ENCODE data around the gene SLC6A9.

The SLC6A9 gene

GRCh38 chr1:43981135-43981491 is 50.1 kb downstream of the SLC6A9 start:
- no peak for DNase-seq

DNA sequence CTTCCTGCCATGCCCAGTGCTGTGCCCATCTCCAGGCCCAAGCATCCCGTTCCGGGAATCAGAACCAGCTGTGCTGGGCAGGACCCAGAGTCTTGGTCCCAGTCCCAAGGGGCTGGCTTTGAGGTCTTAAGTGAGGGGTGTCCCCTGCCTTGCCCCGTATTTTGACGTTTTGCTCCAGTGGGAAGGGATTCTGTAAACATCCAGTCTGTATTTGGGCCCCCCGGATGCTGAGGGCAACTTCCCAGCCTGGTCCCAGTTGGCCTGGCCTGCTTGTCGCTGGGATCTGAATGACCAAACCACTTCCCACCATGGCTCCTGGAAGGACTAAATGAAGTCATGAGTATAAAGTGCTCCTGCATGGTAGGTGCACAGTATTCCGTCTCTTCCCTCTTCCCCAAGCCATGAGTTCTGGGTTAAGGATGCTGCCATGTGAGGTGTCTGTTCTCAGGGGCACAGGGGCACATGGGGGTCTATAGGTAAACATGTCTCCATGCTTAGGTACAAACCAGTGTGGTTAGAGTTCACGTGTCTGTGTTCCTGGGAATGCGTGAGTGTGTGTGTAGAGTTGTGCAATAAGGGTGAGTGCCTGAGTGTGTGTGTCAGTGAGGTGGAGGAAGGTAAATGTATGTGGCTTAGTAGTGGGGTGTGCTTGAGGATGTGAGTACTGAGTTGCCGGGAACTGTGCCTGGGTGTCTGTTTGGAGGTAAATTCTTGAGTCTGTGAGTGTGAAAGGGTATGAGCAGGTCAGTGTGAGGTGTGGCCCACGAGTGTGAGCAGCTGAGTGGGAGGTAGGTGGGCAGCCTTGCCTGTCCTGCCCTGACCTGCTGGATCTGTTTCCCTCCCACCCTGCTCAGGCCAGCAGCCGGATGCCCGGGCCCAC is 50.8 kb downstream of the SLC6A9 start:
- DNase-seq = no peak

GRCh38 chr1:43979528-43980254 is 51.6 kb downstream of the SLC6A9 start:
- DNase-seq = peak; percentile 31

DNA sequence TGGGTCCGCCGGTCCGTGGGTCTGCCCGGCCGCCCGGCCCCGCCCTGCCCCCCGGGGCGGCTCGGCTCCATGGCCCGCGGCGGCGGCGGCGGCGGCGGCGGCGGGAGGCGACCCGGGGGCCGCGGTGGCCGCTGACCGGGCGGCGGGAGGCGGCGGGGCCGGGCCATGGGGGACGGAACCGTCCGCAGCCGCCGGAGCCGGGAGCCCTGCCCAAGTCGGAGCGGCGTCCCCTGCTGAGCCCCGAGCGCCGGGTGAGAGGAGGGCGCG is 52.1 kb downstream of the SLC6A9 start:
- no peak for DNase-seq

- DNase-seq = peak; percentile 39
These were observed 52.6 kb downstream of the SLC6A9 start, which contains the start of gene B4GALT2 for GRCh38 chr1:43978551-43979260. Gene B4GALT2 (plus strand): TSS chr1:43979210. CDS start chr1:43981161, 1,951 bp downstream.

DNA sequence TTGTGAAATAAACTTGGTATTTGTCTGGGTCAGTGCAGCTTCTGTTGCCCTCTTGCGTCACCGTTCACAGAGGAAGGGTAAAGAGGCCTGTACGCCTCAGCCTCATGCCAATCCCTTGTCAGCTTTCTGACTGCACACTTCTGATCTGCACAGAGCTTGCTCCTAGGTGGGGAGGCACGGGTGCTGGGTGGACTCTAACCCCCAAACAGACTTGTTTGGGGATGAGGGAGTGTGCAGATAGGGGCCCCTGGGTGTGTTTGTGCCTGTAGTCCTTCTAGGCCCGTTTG is 53.1 kb downstream of the SLC6A9 start:
- DNase-seq = no peak

DNA sequence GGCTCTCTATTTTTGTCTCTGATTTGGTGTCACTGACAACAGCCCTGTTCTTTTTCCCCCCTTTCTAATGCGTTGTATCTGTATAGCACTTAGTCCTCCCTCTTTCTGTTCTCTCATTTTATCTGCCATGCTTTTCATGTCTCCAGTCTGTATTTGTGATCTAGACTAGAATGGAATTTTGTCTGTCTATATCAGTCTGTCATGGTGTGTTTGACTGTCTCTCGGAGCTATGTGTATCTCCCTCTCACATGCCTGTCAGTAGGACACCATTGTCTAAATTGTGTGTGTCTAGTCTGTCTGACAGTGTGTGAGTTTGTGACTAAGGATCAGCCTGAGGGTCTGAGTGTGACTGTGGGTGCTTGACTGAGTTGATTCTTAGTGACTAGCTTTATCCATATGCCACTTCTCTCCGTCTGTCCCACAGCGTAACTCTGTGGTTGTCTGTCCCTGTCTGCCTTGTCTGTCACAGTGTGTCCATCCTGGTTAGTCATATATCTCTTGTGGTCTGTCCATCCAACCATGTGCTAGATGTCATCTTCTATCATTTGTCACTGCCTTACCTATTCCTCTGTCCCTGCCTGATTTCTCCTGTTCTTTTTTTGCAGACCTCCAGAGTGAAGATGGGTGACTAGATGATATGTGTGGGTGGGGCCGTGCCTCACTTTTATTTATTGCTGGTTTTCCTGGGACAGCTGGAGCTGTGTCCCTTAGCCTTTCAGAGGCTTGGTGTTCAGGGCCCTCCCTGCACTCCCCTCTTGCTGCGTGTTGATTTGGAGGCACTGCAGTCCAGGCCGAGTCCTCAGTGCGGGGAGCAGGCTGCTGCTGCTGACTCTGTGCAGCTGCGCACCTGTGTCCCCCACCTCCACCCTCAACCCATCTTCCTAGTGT is 53.6 kb downstream of the SLC6A9 start:
- DNase-seq = no peak

DNA sequence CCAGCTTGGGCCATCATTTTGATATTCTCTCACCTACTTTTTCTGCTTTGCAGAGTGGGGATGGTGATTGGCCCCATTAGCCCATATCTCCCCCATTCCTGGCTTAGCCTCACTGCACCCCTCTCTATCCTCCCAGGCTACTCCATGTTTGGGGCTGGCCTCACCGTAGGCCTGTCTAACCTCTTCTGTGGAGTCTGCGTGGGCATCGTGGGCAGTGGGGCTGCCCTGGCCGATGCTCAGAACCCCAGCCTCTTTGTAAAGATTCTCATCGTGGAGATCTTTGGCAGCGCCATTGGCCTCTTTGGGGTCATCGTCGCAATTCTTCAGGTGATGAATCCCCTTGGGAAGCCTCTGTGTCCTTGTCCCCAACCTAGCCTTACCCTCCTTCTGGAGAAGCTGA is 54.4 kb downstream of the SLC6A9 start:
- DNase-seq = no peak

- no peak for DNase-seq
These were observed 55.2 kb downstream of the SLC6A9 start for GRCh38 chr1:43976045-43976444.

DNA sequence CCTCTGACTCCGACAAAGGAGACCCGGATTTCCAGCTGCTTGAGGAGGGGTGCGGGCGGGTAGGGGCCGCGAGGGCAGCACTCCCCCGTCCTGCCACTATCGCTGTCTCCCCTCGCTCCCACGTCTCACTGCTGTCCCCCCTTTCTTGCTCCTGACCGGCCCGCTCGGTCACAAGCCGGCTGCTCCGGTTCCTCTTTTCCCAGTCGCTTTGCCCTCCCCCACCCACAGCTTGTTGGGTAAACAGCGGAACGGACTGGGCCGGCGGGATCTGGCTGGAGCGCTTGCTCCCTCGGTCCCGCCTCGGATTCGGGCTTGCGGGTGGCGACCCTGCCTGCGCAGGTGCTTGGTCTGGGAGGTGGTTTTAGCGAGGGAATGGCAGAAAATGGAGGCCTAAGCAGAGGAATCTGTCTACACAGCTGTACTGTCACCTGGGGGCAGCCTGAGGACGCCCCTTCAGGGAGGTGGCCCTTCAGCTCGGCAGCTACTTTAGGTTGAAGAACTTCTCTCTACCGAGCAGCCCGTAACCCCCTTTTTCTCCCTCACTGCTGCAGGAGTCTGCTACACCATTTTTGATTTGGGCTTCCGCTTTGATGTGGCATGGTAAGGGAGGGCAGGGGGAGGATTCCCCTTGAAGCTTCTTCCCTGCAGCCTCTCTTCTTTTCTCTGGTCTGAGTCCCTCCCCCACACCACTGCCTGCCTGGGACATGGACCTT is 55.9 kb downstream of the SLC6A9 start:
- no peak for DNase-seq

DNA sequence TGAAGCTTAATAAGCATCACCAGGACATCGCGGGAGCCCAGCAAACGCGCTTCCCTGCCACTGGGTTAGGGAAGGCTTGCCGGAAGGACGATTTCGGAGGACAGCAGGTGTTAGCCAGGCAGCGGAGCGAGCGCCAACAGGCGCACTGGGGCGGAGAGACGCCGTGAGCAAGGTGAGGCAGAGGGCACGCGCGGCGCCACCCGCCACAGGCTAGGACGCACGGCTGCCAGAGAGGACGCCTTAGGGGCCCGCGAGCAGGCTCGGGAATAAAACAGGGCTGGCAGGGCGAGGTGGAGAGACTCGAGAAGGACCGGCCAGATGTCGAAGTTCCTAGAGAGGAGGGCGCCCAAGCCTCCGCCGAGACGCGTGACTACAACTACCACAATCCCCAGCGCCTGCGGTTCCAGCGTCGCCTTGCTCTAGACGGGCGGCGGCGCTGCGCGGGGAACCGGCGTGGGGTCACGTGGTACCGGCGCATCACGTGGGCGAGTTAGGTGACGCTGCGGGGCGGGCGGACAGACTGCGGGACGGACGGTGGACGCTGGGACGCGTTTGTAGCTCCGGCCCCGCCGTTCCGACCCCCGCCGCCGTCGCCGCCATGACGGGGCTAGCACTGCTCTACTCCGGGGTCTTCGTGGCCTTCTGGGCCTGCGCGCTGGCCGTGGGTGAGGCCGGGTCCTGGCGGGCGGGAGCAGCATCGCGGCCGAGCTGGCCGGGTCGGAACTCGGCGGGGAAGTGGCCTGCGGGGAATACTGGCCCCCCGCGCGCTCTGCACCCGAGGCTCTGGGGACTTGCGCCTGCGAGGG is 56.6 kb downstream of the SLC6A9 start, which contains the start of gene ATP6V0B:
ATP6V0B (plus strand) TSS at position 518 of the 806 bp plus-strand sequence; CDS start at position 599, 81 bp downstream.
- peak; percentile 96 for DNase-seq

- DNase-seq = no peak
These were observed 57.2 kb downstream of the SLC6A9 start for GRCh38 chr1:43973981-43974442.

DNA sequence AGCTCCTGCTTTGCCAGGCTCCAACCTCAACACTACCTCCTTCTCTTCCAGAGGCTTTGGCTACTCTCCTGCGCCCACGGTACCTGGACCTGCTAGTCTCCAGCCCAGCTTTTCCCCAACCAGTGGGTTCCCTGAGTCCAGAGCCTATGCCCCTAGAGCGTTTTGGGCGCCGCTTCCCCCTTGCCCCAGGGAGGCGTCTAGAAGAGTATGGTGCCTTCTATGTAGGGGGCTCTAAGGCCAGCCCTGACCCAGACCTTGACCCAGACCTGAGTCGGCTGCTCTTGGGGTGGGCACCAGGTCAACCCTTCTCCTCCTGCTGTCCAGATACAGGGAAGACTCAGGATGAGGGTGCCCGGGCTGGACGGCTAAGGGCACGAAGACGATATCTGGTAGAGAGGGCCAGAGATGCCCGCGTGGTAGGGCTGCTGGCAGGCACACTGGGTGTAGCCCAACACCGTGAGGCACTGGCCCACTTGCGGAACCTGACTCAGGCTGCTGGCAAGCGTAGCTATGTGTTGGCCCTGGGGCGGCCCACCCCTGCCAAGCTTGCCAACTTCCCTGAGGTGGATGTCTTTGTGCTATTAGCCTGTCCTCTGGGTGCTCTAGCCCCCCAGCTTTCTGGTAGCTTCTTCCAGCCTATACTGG is 59.8 kb downstream of the SLC6A9 start:
- DNase-seq = no peak

DNA sequence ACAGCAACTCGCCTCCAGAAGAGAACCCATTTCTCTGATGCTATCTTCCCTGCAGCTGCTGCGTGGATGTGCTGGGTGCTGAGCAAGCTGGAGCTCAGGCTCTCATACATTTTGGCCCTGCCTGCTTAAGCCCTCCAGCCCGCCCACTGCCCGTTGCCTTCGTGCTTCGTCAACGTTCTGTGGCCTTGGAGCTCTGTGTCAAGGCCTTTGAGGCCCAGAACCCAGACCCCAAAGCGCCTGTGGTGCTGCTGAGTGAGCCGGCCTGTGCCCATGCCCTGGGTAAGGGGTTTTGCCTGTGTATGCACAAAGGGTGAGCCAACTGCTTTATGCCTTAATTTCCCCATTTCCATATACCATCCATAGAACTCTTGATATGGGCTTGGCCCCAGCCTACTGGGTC is 60.4 kb downstream of the SLC6A9 start:
- no peak for DNase-seq

GRCh38 chr1:43970502-43970901 is 60.8 kb downstream of the SLC6A9 start:
- no peak for DNase-seq

DNA sequence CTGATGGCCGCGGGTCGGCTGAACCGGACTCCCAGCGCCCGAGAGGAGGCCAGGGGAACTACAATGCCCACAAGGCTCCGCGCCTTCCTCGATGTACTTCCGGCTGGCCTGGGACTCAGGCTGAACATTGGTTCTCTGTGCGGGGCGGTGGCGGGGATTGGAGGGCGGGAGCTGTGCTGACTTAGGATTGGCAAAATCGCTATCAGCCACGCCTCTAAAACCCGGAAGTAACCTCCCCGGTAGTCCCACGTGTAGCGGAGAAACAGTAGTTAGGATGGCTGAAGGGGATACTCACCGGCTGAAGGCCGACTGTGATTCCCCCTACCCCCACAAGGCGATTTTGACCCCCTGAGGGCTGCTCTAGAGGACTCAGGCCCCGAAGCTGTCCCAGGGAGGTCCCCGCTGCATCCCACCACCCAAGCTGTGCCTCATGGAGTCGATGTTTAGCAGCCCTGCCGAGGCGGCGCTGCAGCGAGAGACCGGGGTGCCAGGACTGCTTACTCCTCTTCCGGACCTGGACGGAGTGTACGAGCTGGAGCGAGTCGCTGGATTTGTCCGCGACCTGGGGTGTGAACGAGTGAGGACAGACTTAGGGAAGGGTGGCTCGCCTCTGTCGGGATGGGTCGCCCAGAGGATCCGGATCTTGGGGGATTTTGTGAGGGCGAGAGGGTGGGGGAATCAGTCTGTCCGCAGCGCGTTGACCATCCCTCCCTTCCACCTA is 61.4 kb downstream of the SLC6A9 start, which contains the start of gene DPH2:
DPH2 (plus strand) TSS at position 265 of the 721 bp plus-strand sequence; CDS start at position 431, 166 bp downstream.
- peak; percentile 94 for DNase-seq

GRCh38 chr1:43969416-43969745 is 61.9 kb downstream of the SLC6A9 start:
- DNase-seq = no peak

DNA sequence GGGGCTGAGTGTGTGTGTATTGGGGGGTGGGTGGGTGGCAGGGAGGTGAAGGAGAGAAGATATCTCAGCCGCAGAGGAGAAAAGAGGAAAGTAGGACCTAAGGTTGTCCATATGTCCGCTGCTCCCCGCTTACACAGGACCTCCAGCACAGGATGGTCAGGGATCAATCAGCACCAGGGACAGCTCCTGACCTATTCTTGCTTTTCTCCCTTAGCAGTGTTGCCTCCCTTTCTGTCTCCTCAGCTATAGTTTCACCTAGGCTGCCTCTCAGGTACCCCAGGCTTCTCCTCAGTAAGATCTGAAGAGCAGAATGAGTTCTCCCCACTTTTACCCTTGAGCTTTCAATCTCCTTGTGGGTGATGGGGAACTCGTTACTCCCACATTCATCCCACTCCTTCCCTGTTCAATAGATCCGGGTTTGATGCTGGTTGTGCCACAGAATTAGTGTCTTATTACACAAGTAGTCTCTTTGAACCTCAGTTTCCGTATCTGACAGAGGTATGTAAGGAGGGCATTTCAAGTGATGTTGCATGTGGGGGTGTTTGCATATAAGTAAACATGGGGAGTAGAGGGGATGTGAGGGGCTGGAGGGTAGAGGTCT is 62.8 kb downstream of the SLC6A9 start:
- DNase-seq = no peak

- DNase-seq = no peak
These were observed 65.9 kb downstream of the SLC6A9 start for GRCh38 chr1:43965316-43965715.

Data from activated CD8-positive, alpha-beta memory T cell treated with anti-CD3 and anti-CD28 coated beads, Interleukin-2, amount 50 U/mL, for 4 hours (primary cell).